GM19239 (cell line): Measurements from ENCODE around the gene CAB39L.

Experiments used
- DNase-seq: peaks from one replicate; pipeline ENCODE4 v3.0.0; 2011; ENCODE audit warnings: low spot score; ENCODE audit not compliant: insufficient read length
- FAIRE-seq: peaks from 2 replicates; lab custom pipeline; 2011; peaks lifted over from hg19 to GRCh38; lab: Jason Lieb, UNC

CAB39L gene

GRCh38 chr13:49444524-49445395, 896 bp upstream of the CAB39L start:
- FAIRE-seq (peak; percentile 90), DNase-seq (no peak)

GRCh38 chr13:49443357-49443703, 534 bp downstream of the CAB39L start:
- peak; percentile 79 for FAIRE-seq

GRCh38 chr13:49441846-49442245, 2.0 kb downstream of the CAB39L start:
- peak; percentile 78 for FAIRE-seq
- DNase-seq: no peak

More at GRCh38 chr13:49443357-49443703, 534 bp downstream of the CAB39L start:
- DNase-seq: no peak

DNA sequence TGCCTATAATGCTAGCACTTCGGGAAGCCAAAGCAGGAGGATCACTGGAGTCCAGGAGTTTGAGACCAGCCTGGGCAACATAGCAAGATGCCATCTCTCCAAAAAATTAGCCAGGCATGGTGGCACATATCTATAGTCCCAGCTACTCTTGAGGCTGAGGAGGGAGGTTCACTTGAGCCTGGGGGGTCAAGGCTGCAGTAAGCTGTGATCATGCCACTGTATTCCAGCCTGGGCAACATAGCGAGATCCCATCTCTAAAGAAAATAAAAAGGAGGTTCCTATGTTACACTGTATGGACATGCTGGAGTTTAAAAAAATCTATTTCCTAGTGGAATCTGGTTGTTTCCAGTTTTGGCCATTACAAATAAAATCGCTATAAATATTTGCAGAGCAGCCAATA, 2.6 kb downstream of the CAB39L start:
- FAIRE-seq: no peak
- no peak for DNase-seq

- no peak for DNase-seq
- FAIRE-seq: no peak
Observed at GRCh38 chr13:49439609-49440008, 4.3 kb downstream of the CAB39L start.

GRCh38 chr13:49437705-49438104, 6.2 kb downstream of the CAB39L start:
- DNase-seq (no peak), FAIRE-seq (no peak)

- FAIRE-seq (no peak), DNase-seq (no peak)
Observed at GRCh38 chr13:49436890-49437289, 7.0 kb downstream of the CAB39L start.

DNA sequence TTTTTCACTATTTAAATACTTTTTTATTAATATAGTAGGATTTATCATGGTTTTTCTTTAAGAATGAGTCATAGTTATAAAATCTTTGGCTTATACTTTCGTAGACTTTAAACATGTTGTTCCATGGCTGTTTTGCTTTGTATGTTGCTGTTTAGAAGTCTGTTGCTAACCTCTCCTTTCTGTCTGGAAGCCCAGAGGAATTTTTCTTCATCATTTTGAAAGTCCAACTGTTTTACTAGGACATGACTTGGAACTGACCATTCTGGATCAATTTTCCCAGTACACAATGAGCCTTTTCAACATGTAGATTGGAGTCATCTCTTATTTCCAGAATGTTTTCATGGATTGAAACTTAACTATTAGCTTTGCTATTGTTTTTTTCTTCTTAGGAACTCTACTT, 7.9 kb downstream of the CAB39L start:
- DNase-seq (no peak), FAIRE-seq (no peak)

GRCh38 chr13:49429121-49429520, 14.7 kb downstream of the CAB39L start:
- FAIRE-seq (no peak), DNase-seq (no peak)

GRCh38 chr13:49428041-49428763, 15.7 kb downstream of the CAB39L start:
- FAIRE-seq: no peak
- DNase-seq: no peak

DNA sequence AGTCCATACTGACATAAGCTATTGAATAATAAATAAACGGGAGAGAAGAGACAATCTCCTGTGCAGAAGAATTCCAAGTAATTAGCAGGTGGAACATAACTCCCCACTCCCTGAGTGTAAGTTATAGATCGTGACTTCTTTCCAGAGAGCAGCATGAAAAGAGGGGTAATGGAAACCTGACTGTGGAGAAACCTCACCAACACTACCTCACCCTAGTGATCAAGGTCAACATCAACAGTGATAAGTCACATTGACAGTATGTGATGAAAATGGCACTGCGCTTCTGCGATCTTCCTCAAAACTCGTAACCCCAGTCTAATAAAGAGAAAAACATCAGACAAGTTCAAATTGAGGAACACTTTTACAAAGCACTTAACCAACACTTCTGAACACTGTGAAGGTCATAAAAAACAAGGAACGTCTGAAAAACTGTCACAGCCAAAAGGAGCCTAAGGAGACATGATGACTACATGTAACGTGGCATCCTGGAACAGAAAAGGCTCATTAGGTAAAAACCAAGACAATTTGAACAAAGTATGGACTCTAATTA, 19.8 kb downstream of the CAB39L start:
- no peak for FAIRE-seq
- DNase-seq: no peak

DNA sequence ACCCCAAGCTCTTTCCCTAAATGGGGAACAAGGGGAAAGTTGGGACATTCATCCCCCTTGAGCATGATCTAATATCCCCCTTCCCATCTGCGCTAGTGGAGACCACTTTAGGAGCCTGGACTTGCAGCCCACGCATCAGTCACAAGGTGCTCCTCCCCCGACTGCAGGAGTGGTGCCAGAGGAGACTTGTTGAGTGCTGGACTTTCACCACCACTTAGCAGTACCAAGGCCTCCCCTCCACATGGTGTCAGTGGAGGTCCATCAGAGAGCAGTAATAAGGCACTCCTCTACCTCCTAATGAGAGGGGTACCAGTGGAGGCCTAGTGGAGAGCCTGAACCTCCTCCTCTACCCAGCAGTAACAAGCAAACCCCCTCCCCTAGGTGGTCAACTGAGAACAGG, 22.5 kb downstream of the CAB39L start:
- peak; percentile 82 for FAIRE-seq

GRCh38 chr13:49419276-49419675, 24.6 kb downstream of the CAB39L start:
- DNase-seq (no peak), FAIRE-seq (no peak)

More for the DNA sequence above, 22.5 kb downstream of the CAB39L start:
- peak; percentile 28 for DNase-seq

DNA sequence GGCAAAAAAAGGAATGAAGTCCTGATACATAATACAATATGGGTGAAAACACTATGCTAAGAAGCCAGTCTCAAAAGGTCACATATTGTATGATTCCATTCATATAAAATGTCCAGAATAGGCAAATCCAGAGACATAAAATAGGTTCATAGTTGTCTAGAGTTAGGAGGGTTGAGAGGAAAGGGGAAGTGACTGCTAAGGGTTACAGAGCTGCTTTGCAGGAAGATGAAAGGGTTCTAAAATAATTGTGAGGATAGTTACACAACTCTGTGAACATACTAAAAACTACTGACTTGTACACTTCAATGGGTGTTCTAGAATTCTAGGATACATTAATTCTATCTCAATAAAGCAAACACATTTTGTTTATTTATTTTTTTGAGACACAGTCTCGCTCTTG, 25.7 kb downstream of the CAB39L start:
- FAIRE-seq (no peak), DNase-seq (no peak)

DNA sequence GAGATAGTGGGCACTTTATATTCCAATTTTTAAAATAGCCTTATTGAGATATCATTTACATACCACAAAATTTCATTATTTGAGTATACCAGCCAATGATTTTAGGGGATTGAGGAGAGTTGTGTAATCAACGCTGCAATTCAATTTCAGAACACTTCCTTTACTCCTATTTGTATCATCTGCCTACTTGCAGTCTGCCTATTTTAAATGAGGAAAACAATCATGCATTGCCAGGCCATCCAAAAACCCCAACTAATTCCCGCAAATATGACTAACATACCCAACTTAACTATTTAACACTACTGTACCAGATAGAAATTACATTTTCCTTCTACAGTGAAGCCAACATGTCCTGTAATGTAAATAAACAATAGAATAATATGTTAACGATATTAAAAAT, 26.7 kb downstream of the CAB39L start:
- no peak for FAIRE-seq
- DNase-seq: no peak

DNA sequence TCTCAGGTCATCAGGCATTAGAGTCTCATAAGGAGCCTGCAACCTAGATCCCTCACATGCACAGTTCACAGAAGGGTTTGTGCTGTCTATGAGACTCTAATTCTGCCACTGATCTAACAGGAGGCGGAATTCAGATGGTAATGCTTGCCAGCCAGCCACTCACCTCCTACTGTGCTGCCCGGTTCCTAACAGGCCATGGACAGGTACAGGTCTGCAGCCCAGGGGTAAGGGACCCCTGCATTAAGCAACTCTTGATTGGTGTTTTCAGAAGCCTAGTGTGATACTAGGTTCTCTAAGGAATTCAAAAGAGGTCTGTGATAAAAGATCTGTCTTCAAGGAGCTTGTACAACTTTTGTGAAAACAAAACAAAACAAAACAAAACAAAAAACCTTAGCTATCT, 31.1 kb downstream of the CAB39L start:
- FAIRE-seq (no peak), DNase-seq (no peak)

DNA sequence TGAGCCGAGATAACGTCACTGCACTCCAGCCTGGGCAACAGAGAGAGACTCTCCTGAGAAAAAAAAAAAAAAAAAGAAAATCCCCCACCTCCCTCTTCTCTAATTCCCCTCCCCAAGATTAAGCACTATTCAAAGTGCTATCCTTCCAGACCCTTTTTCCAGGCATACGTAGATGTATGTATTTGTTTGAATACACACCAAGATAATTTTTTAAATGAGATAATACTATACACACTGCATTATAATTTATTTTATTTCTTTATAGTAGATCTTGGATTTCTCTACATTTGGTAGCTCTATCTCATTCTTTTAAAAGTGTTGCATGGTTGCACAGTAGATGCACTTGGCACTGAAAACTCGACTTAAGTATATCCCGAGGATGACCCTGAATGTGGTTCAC, 32.5 kb downstream of the CAB39L start:
- DNase-seq: no peak
- FAIRE-seq: no peak

DNA sequence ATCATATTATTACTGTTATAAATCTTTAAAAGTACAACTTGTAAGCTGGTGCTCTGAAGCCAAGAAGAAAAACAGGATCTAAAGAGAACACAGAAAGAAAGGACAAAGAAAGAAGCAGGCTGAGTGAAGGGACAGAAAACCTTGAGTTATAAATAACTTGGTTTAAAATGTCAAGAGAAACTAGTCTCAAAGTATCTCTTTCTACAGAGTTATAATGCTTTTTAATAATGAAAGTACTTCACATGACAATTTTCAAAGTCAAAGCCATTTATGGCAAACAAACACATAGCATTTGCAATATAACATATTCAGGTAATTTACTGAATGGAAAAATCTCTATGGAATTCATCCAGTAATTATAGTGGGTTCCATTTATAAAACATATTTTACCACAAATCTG, 33.4 kb downstream of the CAB39L start:
- FAIRE-seq: no peak
- no peak for DNase-seq

- DNase-seq (no peak), FAIRE-seq (no peak)
Observed at GRCh38 chr13:49410006-49410405, 33.9 kb downstream of the CAB39L start.

- DNase-seq (no peak), FAIRE-seq (no peak)
Observed at GRCh38 chr13:49409008-49409407, 34.9 kb downstream of the CAB39L start.

DNA sequence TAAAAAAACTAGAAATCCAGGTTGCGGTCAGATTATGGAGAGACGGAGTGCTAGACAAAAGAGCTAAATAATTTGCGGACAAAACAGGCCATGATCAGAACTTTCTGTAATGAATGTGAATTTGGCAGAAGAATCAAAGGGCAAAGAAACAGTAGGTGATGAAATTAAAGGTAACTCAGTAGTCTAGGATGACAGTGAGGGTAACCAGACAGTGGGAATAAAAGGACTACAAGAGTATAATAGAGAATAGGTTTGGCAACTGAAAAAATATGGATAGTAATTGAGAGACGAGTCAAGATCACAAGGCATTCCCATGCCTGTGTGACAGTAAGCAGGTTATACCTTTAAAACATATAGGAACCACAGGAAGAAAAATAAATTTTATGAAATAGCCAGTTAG, 35.9 kb downstream of the CAB39L start:
- no peak for DNase-seq
- no peak for FAIRE-seq
